Measurements from ENCODE around the gene ENDOG.

- TF ChIP-seq, protein P1, sequence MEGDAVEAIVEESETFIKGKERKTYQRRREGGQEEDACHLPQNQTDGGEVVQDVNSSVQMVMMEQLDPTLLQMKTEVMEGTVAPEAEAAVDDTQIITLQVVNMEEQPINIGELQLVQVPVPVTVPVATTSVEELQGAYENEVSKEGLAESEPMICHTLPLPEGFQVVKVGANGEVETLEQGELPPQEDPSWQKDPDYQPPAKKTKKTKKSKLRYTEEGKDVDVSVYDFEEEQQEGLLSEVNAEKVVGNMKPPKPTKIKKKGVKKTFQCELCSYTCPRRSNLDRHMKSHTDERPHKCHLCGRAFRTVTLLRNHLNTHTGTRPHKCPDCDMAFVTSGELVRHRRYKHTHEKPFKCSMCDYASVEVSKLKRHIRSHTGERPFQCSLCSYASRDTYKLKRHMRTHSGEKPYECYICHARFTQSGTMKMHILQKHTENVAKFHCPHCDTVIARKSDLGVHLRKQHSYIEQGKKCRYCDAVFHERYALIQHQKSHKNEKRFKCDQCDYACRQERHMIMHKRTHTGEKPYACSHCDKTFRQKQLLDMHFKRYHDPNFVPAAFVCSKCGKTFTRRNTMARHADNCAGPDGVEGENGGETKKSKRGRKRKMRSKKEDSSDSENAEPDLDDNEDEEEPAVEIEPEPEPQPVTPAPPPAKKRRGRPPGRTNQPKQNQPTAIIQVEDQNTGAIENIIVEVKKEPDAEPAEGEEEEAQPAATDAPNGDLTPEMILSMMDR (IDR thresholded peaks at IDR 0.05; ENCODE audit: low read length) = no peak
- TF ChIP-seq EZH2 (optimal IDR thresholded peaks at IDR 0.05; ENCODE audit: low read depth, low read length) = no peak
These were observed 18.2 kb upstream of the ENDOG start for GRCh38 chr9:128800061-128800460.
